ENCODE results near the gene NPAS3.

The NPAS3 gene

DNA sequence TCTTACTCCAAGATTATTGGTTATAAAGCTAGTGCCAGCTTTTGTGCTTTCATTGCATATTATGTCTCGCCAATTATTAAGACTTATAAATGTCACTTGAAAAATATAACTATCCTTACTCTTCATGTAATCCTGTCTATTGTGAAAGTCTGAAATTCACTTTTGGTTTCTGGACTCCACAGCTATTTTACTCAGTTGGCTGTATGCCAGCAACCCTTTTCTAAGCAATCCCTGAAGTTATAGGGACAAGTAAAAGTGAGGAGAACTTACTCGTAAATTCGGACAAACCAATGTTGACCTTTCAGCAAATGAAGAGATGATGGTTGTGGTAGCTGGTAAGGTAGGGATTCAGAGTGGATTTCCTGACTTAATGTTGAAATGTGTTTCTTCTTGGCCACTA lies 196.3 kb downstream of the NPAS3 start:
- no peak overlapping the region for H3K27ac ChIP-seq (ENCODE audit: low read length)
- no peaks in the 10 kb centered on the region for H3K36me3 ChIP-seq (ENCODE audit: control insufficient read depth, low read depth, low read length)
- H3K9me3 ChIP-seq (ENCODE audit: control insufficient read depth, low read depth, low read length): no peaks in the 10 kb centered on the region

DNA sequence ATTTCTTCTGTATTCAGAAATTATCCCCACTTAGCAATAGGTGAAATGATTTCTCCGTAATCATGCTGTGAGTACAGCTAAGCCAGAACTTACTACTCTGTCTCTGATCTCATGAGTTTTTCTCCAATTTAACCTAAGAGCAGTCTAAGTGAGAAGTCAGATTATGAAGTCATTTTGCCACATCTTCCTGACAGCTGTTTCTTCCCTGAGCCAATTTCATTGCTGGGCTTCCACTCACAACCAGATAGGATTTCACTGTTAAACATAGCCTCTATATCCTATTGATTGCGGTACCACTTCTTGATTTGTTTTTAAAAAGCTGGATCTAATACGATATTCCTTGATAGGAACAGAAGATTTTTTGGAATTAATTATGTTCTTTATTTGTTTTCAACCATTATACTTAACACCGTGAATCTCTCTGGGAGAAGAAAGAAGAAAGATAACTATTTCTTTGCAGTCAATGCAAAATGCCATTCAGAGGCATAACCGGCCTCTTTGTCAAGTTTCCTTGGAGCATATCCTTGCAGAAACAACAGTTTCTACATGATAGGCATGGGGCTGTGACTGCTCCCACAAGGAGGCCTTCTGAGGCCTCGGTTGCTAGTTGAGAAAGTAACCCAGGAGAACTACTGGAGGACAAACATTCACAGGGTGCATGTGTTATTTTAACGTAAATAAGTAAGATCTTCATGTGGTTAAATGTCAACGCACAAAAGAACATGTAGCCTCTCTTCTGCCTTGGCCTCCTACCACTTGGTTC lies 212.2 kb downstream of the NPAS3 start:
- no peak overlapping the region for H3K9ac ChIP-seq (ENCODE audit: low read length)
- no peak overlapping the region for H3K27ac ChIP-seq (ENCODE audit: low read length)
- H3K36me3 ChIP-seq (ENCODE audit: control insufficient read depth, low read depth, low read length): no peaks in the 10 kb centered on the region
- H3K4me1 ChIP-seq (ENCODE audit: control insufficient read depth, low read depth, low read length): no peaks in the 10 kb centered on the region
- no peaks in the 10 kb centered on the region for H3K9me3 ChIP-seq (ENCODE audit: control insufficient read depth, low read depth, low read length)
- no peak overlapping the region for H3K4me3 ChIP-seq (ENCODE audit: low read length)
- no peaks in the 10 kb centered on the region for H3K27me3 ChIP-seq (ENCODE audit: control insufficient read depth, insufficient read depth, low read length)

More for the DNA sequence above, 196.3 kb downstream of the NPAS3 start:
- H3K27me3 ChIP-seq (ENCODE audit: control insufficient read depth, insufficient read depth, low read length): no peaks in the 10 kb centered on the region
- H3K4me3 ChIP-seq (ENCODE audit: low read length): no peak overlapping the region
- no peak overlapping the region for H3K9ac ChIP-seq (ENCODE audit: low read length)
- peaks cover 15% of the 10 kb centered on the region for H3K4me1 ChIP-seq (ENCODE audit: control insufficient read depth, low read depth, low read length)

DNA sequence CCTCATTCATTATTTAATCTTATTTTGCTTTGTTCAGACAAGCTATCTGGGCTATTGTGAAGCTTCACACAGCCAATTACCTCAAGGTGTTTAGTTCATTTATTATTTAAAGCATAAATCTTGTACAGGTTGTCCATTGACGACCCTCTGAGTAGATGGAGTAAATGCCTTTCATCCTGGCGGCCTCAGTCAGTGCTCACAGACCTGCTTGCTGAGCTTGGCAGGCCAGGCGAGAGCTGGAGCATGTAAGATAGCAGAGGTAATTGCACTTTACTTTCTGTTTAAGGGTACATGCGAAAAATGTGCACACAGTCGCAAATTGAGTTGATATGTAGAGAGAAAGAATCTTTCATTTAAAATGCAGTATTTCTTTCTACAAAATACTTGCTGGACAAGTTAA lies 224.4 kb downstream of the NPAS3 start:
- no peak overlapping the region for H3K27ac ChIP-seq (ENCODE audit: low read length)
- H3K4me3 ChIP-seq (ENCODE audit: low read length): no peak overlapping the region

DNA sequence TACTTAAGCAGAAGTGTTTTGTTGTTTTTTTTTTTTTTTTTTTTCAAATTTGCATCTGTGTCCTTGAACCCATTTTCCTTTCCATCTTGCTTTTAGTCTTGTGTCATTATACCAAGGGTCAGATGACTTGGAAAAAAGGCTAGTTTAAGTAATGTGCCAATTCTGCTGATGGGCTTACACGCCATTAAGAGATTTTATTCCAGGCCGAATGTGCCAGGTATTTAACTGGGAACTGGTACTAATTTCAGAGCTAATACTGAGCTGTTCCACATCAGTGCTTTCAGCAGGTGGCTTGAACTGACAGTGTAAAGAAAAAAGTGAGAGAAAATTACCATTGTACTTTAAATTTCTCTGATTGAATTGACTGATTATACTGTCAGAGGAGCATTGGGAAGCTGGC lies 224.9 kb downstream of the NPAS3 start:
- Histone ChIP-seq H3K36me3 (ENCODE audit: control insufficient read depth, low read depth, low read length) (no peaks in the 10 kb centered on the region), H3K4me1 (ENCODE audit: control insufficient read depth, low read depth, low read length) (peaks cover 19% of the 10 kb centered on the region), H3K4me3 (ENCODE audit: low read length) (no peak overlapping the region), H3K27ac (ENCODE audit: low read length) (no peak overlapping the region), H3K27me3 (ENCODE audit: control insufficient read depth, insufficient read depth, low read length) (no peaks in the 10 kb centered on the region), H3K9ac (ENCODE audit: low read length) (no peak overlapping the region), H3K9me3 (ENCODE audit: control insufficient read depth, low read depth, low read length) (no peaks in the 10 kb centered on the region)

More for the DNA sequence above, 224.4 kb downstream of the NPAS3 start:
- no peaks in the 10 kb centered on the region for H3K36me3 ChIP-seq (ENCODE audit: control insufficient read depth, low read depth, low read length)
- H3K27me3 ChIP-seq (ENCODE audit: control insufficient read depth, insufficient read depth, low read length): no peaks in the 10 kb centered on the region
- H3K9ac ChIP-seq (ENCODE audit: low read length): no peak overlapping the region
- no peaks in the 10 kb centered on the region for H3K9me3 ChIP-seq (ENCODE audit: control insufficient read depth, low read depth, low read length)
- H3K4me1 ChIP-seq (ENCODE audit: control insufficient read depth, low read depth, low read length): peaks cover 19% of the 10 kb centered on the region

DNA sequence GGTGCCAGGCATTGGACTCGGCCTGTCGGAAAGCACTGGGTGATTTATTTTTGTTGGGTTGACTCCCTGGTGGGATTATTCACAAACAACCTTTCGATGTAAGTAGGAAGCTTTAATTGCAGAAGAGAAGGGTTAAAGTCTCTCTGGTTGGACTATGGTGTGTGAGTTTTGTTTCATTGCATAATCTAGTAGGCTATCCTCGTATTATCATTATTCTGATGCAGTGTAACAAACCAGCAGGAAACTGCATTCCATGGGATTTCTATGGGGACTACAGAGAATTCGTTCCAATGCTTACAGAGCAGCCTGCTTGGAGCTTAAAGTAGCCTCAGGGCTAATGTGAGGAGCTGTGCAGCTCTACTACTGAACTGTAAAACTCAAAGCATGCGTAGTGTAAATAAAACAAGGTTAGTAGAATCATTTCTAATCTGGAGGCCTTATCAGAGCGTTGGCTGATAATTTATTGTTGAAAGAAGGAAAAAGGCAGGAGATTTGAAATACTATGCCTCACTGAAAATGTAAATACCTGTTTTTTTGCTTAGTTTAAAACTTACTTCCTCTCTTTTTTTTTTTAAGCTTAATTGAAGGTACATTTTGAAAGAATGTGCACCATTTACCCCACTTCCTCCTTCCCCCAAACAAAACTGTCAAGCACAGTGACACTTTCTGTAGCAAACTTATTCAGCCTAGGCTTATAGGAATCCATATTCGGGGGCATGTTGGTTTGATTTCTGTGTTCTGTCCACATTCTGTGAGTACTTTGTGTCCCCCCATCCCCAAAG lies 226.7 kb downstream of the NPAS3 start:
- H3K27me3 ChIP-seq (ENCODE audit: control insufficient read depth, insufficient read depth, low read length): no peaks in the 10 kb centered on the region
- H3K9ac ChIP-seq (ENCODE audit: low read length): no peak overlapping the region
- no peaks in the 10 kb centered on the region for H3K9me3 ChIP-seq (ENCODE audit: control insufficient read depth, low read depth, low read length)
- H3K27ac ChIP-seq (ENCODE audit: low read length): no peak overlapping the region
- peaks cover 19% of the 10 kb centered on the region for H3K4me1 ChIP-seq (ENCODE audit: control insufficient read depth, low read depth, low read length)
- no peaks in the 10 kb centered on the region for H3K36me3 ChIP-seq (ENCODE audit: control insufficient read depth, low read depth, low read length)
- H3K4me3 ChIP-seq (ENCODE audit: low read length): no peak overlapping the region

DNA sequence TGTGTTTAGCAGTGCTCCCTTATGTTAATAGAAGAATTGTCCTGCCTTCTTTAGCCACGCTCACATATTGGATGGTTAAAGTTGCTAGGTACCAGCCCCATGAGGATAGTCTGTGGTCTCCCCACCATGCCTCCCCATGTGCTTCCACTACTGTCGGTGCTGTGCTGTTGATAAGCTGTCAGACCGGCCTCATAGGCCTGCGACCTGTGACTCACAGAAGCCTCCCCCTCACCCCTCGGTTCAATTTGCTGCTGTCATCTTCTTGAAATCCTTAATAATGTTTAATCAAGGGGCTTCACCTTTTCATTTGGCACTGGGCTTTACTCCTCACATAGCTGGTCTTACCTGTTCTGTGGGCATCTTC lies 227.2 kb downstream of the NPAS3 start:
- Histone ChIP-seq H3K9me3 (ENCODE audit: control insufficient read depth, low read depth, low read length) (no peaks in the 10 kb centered on the region), H3K36me3 (ENCODE audit: control insufficient read depth, low read depth, low read length) (no peaks in the 10 kb centered on the region), H3K4me1 (ENCODE audit: control insufficient read depth, low read depth, low read length) (peaks cover 19% of the 10 kb centered on the region), H3K9ac (ENCODE audit: low read length) (no peak overlapping the region), H3K27ac (ENCODE audit: low read length) (no peak overlapping the region), H3K4me3 (ENCODE audit: low read length) (no peak overlapping the region), H3K27me3 (ENCODE audit: control insufficient read depth, insufficient read depth, low read length) (no peaks in the 10 kb centered on the region)

DNA sequence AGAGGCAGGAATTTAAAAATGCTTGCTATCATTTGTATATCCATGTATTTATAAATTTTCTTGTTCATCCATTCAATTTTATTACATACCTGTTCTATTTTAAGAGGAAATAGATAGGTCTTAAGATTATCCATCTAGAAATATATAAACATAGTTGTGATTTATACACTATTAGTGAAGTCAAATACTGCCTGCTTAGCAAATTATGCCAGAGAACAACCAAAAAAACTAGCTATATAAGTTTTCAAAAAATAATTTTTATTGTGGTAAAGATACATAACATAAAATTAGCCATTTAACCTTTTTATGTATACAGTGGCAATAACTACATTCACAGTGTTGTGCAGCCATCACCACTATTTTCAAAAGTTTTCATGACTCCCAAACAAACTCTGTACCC lies 237.3 kb downstream of the NPAS3 start:
- H3K4me3 ChIP-seq (ENCODE audit: low read length): no peak overlapping the region
- H3K9me3 ChIP-seq (ENCODE audit: control insufficient read depth, low read depth, low read length): no peaks in the 10 kb centered on the region
- no peak overlapping the region for H3K27ac ChIP-seq (ENCODE audit: low read length)
- no peaks in the 10 kb centered on the region for H3K36me3 ChIP-seq (ENCODE audit: control insufficient read depth, low read depth, low read length)
- H3K27me3 ChIP-seq (ENCODE audit: control insufficient read depth, insufficient read depth, low read length): no peaks in the 10 kb centered on the region
- no peak overlapping the region for H3K9ac ChIP-seq (ENCODE audit: low read length)
- no peaks in the 10 kb centered on the region for H3K4me1 ChIP-seq (ENCODE audit: control insufficient read depth, low read depth, low read length)

DNA sequence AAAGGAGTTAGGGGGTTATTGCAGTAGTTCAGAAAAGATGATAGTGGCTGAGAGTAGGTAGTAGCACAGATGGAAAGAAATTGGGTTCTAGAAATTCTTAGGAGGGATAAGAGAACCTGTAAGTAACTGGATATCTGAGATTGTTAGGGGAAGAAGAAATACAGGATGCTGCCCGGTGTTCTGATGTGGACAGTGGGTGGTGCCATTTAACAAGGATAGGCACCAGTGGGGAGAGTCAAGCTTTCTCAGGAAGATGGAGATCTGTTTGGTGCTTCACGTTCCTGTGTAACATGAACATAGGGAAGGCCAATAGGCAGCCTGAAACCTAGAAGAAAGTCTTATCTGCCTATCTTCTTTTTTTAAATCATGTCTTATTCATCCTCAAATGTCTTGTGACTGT lies 245.9 kb downstream of the NPAS3 start:
- H3K27ac ChIP-seq (ENCODE audit: low read length): no peak overlapping the region
- no peaks in the 10 kb centered on the region for H3K27me3 ChIP-seq (ENCODE audit: control insufficient read depth, insufficient read depth, low read length)
- H3K9me3 ChIP-seq (ENCODE audit: control insufficient read depth, low read depth, low read length): no peaks in the 10 kb centered on the region
- H3K36me3 ChIP-seq (ENCODE audit: control insufficient read depth, low read depth, low read length): no peaks in the 10 kb centered on the region
- H3K4me3 ChIP-seq (ENCODE audit: low read length): no peak overlapping the region
- no peaks in the 10 kb centered on the region for H3K4me1 ChIP-seq (ENCODE audit: control insufficient read depth, low read depth, low read length)
- no peak overlapping the region for H3K9ac ChIP-seq (ENCODE audit: low read length)

DNA sequence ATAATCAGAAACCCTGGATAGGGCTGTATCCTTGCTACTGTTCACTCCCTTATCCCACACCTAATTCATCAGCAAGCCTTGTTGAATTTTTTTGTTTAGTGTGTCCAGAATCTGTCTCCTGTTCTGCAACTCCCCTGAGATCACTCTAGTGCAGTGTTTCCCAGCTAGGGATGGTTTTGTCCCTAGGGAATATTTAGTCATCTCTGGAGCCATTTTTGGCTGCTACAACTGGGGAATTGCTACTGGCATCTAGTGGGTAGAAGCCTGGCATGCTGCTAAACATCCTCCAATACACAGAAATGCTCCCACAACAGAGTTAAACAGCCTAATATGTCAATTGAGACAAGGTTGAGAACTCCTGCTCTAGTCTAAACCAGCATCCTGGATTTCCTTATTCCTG lies 248.0 kb downstream of the NPAS3 start:
- Histone ChIP-seq H3K9ac (ENCODE audit: low read length) (no peak overlapping the region), H3K4me3 (ENCODE audit: low read length) (no peak overlapping the region), H3K27ac (ENCODE audit: low read length) (no peak overlapping the region)

DNA sequence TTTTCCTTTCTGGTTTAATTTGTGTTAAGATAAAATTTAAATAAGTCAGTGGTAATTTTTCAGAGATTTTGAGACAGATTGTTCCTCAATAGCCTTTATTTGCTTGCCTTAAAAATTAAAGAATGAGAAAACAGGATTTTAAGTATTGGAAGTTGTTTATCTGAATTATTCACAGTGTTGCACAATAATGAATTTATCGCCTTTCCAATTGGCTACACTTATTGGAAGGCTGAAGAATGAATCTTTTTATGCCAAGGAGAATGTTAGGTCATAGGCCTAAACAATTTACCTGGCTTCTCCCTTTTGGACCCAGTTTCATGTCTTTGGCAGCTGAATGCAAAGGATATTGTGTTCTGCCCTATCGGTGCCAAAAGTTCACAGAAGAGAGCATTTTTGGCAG lies 250.2 kb downstream of the NPAS3 start:
- Histone ChIP-seq H3K4me1 (ENCODE audit: control insufficient read depth, low read depth, low read length) (no peaks in the 10 kb centered on the region), H3K27ac (ENCODE audit: low read length) (no peak overlapping the region)

More for the DNA sequence above, 248.0 kb downstream of the NPAS3 start:
- Histone ChIP-seq H3K4me1 (ENCODE audit: control insufficient read depth, low read depth, low read length) (no peaks in the 10 kb centered on the region), H3K27me3 (ENCODE audit: control insufficient read depth, insufficient read depth, low read length) (no peaks in the 10 kb centered on the region), H3K9me3 (ENCODE audit: control insufficient read depth, low read depth, low read length) (no peaks in the 10 kb centered on the region), H3K36me3 (ENCODE audit: control insufficient read depth, low read depth, low read length) (no peaks in the 10 kb centered on the region)

DNA sequence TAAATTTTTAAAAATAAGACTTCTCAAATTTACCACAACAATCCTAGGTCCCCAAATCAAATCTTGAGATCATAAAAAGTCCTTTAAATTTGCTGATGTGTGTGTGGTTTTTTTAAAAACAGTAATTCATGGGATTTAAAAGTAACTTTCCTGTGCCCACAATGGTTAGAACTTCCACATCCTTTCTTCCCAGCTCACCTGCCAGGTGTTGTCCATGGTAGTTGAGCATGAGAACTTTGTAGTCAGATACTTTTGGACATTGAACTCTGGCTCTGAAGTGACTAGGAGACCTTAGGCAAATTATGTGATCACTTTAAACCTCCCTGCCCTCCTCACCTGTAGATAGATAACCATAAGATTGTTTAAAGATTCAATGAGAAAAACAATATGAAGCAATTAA lies 253.2 kb downstream of the NPAS3 start:
- Histone ChIP-seq H3K4me1 (ENCODE audit: control insufficient read depth, low read depth, low read length) (no peaks in the 10 kb centered on the region), H3K4me3 (ENCODE audit: low read length) (no peak overlapping the region), H3K27ac (ENCODE audit: low read length) (no peak overlapping the region), H3K27me3 (ENCODE audit: control insufficient read depth, insufficient read depth, low read length) (no peaks in the 10 kb centered on the region), H3K36me3 (ENCODE audit: control insufficient read depth, low read depth, low read length) (no peaks in the 10 kb centered on the region), H3K9ac (ENCODE audit: low read length) (no peak overlapping the region), H3K9me3 (ENCODE audit: control insufficient read depth, low read depth, low read length) (no peaks in the 10 kb centered on the region)

More for the DNA sequence above, 250.2 kb downstream of the NPAS3 start:
- H3K27me3 ChIP-seq (ENCODE audit: control insufficient read depth, insufficient read depth, low read length): no peaks in the 10 kb centered on the region
- H3K9me3 ChIP-seq (ENCODE audit: control insufficient read depth, low read depth, low read length): no peaks in the 10 kb centered on the region
- no peaks in the 10 kb centered on the region for H3K36me3 ChIP-seq (ENCODE audit: control insufficient read depth, low read depth, low read length)
- no peak overlapping the region for H3K4me3 ChIP-seq (ENCODE audit: low read length)
- no peak overlapping the region for H3K9ac ChIP-seq (ENCODE audit: low read length)

DNA sequence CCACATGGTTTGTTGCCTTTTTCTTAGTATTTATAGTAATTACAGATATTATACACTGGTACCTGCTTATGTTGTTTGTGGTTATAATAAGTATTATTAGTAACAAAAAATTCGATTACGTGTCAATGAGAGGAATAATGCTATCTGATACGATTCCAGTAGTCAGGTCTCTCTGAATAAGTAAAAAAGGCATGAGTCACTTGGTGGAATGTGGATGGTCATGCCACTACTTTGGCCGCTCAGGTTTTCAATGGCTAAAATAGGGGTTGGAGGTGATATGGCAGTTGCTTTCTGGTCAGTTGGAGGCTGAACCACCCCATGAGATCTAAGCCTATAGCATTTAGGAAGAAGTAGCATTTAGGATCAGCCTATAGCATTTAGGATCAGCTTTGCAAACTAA lies 255.9 kb downstream of the NPAS3 start:
- Histone ChIP-seq H3K36me3 (ENCODE audit: control insufficient read depth, low read depth, low read length) (no peaks in the 10 kb centered on the region), H3K4me1 (ENCODE audit: control insufficient read depth, low read depth, low read length) (no peaks in the 10 kb centered on the region), H3K9me3 (ENCODE audit: control insufficient read depth, low read depth, low read length) (no peaks in the 10 kb centered on the region), H3K27me3 (ENCODE audit: control insufficient read depth, insufficient read depth, low read length) (no peaks in the 10 kb centered on the region), H3K27ac (ENCODE audit: low read length) (no peak overlapping the region), H3K9ac (ENCODE audit: low read length) (no peak overlapping the region), H3K4me3 (ENCODE audit: low read length) (no peak overlapping the region)

Measured in iPS-18a (cell line).